Measurements from ENCODE around the gene EVI2A.

GRCh38 chr17:31318298-31318801, 3.1 kb downstream of the EVI2A start:
- TF ChIP-seq EZH2 (IDR thresholded peaks at IDR 0.05): no peak
- TF ChIP-seq POLR2AphosphoS5 (IDR thresholded peaks at IDR 0.05; ENCODE audit: borderline replicate concordance, low read depth, low read length): no peak
